ENCODE data around the gene FPR2.

DNA sequence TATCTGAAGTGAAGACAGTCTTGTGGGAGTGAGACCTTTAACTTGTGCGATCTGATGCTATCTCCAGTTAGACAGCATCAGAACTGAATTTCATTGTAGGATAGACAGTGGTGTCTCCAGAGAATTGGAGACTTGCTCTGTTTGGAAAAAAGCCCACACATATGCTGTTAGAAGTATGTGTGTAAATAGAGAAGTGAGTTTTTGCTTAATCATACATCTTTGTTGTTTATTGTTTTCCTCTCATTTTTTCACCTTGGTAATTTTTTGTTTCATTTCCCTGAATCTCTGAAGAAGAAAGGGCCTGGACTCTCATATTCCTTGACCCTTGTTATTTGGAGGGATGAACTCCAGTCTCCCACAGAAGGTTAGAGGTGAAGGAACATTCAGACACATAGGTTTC lies 55.7 kb downstream of the FPR2 start:
- TF ChIP-seq, protein P1, sequence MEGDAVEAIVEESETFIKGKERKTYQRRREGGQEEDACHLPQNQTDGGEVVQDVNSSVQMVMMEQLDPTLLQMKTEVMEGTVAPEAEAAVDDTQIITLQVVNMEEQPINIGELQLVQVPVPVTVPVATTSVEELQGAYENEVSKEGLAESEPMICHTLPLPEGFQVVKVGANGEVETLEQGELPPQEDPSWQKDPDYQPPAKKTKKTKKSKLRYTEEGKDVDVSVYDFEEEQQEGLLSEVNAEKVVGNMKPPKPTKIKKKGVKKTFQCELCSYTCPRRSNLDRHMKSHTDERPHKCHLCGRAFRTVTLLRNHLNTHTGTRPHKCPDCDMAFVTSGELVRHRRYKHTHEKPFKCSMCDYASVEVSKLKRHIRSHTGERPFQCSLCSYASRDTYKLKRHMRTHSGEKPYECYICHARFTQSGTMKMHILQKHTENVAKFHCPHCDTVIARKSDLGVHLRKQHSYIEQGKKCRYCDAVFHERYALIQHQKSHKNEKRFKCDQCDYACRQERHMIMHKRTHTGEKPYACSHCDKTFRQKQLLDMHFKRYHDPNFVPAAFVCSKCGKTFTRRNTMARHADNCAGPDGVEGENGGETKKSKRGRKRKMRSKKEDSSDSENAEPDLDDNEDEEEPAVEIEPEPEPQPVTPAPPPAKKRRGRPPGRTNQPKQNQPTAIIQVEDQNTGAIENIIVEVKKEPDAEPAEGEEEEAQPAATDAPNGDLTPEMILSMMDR (IDR thresholded peaks at IDR 0.05): no peak
- no peak for TF ChIP-seq POLR2A (IDR thresholded peaks at IDR 0.05)
